Activated naive CD8-positive, alpha-beta T cell treated with anti-CD3 and anti-CD28 coated beads, Interleukin-2, amount 10 ng/mL, durations not matched to agents 7 days and 5 days (primary cell): ENCODE measurements around the gene SF3B5. TPM values are rescaled to one million over a fixed set of nuclear protein-coding genes. Genes with fewer than 3 reads are reported as not detected.
"Not testable (repeated sequence)": the region's sequence is repeated elsewhere in the genome, so short reads cannot be mapped to it uniquely, and the experiment has no call there.

Experiments used
- ATAC-seq: fragments of 150-1000 bp; cut with Tn5 transposase; one replicate; pipeline ENCODE4 v1.10.0; 2021; ENCODE audit warnings: low read depth, moderate library complexity
- POLR2A ChIA-PET: fragments of 350-600 bp; sonication (Branson Sonifier 250); formaldehyde crosslinking; loops from one replicate; lab custom pipeline; 2021; ENCODE audit warnings: antibody characterized with exemption; lab: Charles Lee
- DNase-seq: peaks from one replicate; pipeline ENCODE4 v3.0.0; 2021
- H3K27ac Mint-ChIP-seq: one replicate; pipeline ENCODE4 v1.8.0; 2022; ENCODE audit warnings: mild to moderate bottlenecking, mixed read lengths
- H3K27me3 Mint-ChIP-seq: one replicate; pipeline ENCODE4 v1.8.0; 2022; ENCODE audit warnings: mild to moderate bottlenecking, moderate library complexity, mixed read lengths
- H3K36me3 Mint-ChIP-seq: one replicate; pipeline ENCODE4 v1.8.0; 2021; ENCODE audit warnings: mild to moderate bottlenecking, mixed read lengths
- H3K4me1 Mint-ChIP-seq: one replicate; pipeline ENCODE4 v1.8.0; 2021; ENCODE audit warnings: mixed read lengths
- H3K4me3 Mint-ChIP-seq: one replicate; pipeline ENCODE4 v1.8.0; 2022; ENCODE audit warnings: mild to moderate bottlenecking, moderate library complexity, mixed read lengths
- H3K9me3 Mint-ChIP-seq: one replicate; pipeline ENCODE4 v1.8.0; 2021; ENCODE audit warnings: mixed read lengths
- total RNA-seq, 2 experiments: library from RNA; stranded (reverse); gene quantifications; one replicate each; pipeline ENCODE4 v1.2.3, GENCODE V29; 2021

Gene SF3B5
- total RNA-seq, 2 experiments from 2014 or later = 127 to 133 TPM

GRCh38 chr6:144046672-144047071 lies 48.7 kb downstream of the SF3B5 start:
- not testable (repeated sequence) for ATAC-seq, H3K27me3 Mint-ChIP-seq, H3K27ac Mint-ChIP-seq, H3K4me1 Mint-ChIP-seq, H3K9me3 Mint-ChIP-seq, H3K4me3 Mint-ChIP-seq, DNase-seq
- POLR2A ChIA-PET = interaction anchor here (1.4 kb wide), 1 partner anchor 17 kb away, joined by 3 read pairs; no protein-coding TSS in a partner anchor
- H3K36me3 Mint-ChIP-seq = peaks cover 19% of the 10 kb centered on the region

GRCh38 chr6:144044989-144045388 lies 50.4 kb downstream of the SF3B5 start:
- POLR2A ChIA-PET, H3K4me1 Mint-ChIP-seq, H3K27ac Mint-ChIP-seq, ATAC-seq, H3K9me3 Mint-ChIP-seq, DNase-seq, H3K4me3 Mint-ChIP-seq, H3K27me3 Mint-ChIP-seq: not testable (repeated sequence)
- H3K36me3 Mint-ChIP-seq = peaks cover 18% of the 10 kb centered on the region

Other genes starting within 250 kb of the SF3B5 start
- not detected for gene ZC2HC1B, start 231.1 kb downstream of the SF3B5 start, total RNA-seq
- 10 to 100 TPM; 10.9 to 11.3 TPM for gene PLAGL1, start 87.3 kb downstream of the SF3B5 start, total RNA-seq
- 10 to 100 TPM; 11.1 to 11.2 TPM for gene STX11, start 54.9 kb upstream of the SF3B5 start, total RNA-seq
- gene UTRN, start 189.8 kb upstream of the SF3B5 start, total RNA-seq = 100 to 1,000 TPM; 179 to 199 TPM